ENCODE results near the gene CDKN3. TPM values are rescaled to one million over a fixed set of nuclear protein-coding genes. Genes with fewer than 3 reads are reported as not detected.
A peak's percentile ranks its signal among the peaks of the same experiment; 100 is the strongest.
"Not testable (repeated sequence)": the region's sequence is repeated elsewhere in the genome, so short reads cannot be mapped to it uniquely, and the experiment has no call there.

The CDKN3 gene
- polyA plus RNA-seq, 3 donors: 0.45 to 1.8 (median 0.65) TPM

GRCh38 chr14:54440476-54440872 is 43.7 kb downstream of the CDKN3 start:
- H3K27me3 Mint-ChIP-seq (ENCODE audit: low read depth in 3 of 3): no peaks in the 10 kb centered on the region
- DNase-seq: no peak
- 0% methylated on average over 1 of the region's 5 CpGs for WGBS (ENCODE audit: insufficient coverage)
- Histone ChIP-seq H3K4me3 (replicated peaks in 1 of 3; ENCODE audit: low read depth in 2 of 3, low read length in 3 of 3) (peak overlapping the region; percentile 42 to 90 (median 77)), H3K79me2 (ENCODE audit: insufficient read depth, low read length) (peaks cover 54% of the 10 kb centered on the region), H3K4me2 (replicated peaks; ENCODE audit: extremely low read depth, low read length, poor library complexity, severe bottlenecking) (peak overlapping the region; percentile 85), H3K9ac (ENCODE audit: insufficient read depth, low read length, poor library complexity, severe bottlenecking) (peak overlapping the region; percentile 87), H3K27ac (ENCODE audit: low read depth in 1 of 2, low read length in 2 of 2) (peak overlapping the region; percentile 83 to 86), H3K36me3 (replicated peaks in 1 of 2; ENCODE audit: control insufficient read depth in 1 of 2, insufficient read depth in 2 of 2, low read length in 2 of 2) (peaks cover 5 to 6% of the 10 kb centered on the region in 2 donors), H3K4me1 (ENCODE audit: control insufficient read depth in 1 of 2, insufficient read depth in 2 of 2, low read length in 2 of 2) (peaks cover 17 to 25% of the 10 kb centered on the region in 2 donors), H2AFZ (ENCODE audit: insufficient read depth, low read depth, low read length, poor library complexity, severe bottlenecking) (peak overlapping the region; percentile 80), H3K9me3 (replicated peaks in 1 of 2; ENCODE audit: control insufficient read depth in 1 of 2, insufficient read depth in 1 of 2, low read length in 2 of 2) (no peaks in the 10 kb centered on the region), H3K27me3 (ENCODE audit: control insufficient read depth in 2 of 2, insufficient read depth in 2 of 2, low read length in 2 of 2) (no peaks in the 10 kb centered on the region), H4K20me1 (ENCODE audit: insufficient read depth, low read length) (peaks cover 22% of the 10 kb centered on the region)
- TF ChIP-seq, protein P1, sequence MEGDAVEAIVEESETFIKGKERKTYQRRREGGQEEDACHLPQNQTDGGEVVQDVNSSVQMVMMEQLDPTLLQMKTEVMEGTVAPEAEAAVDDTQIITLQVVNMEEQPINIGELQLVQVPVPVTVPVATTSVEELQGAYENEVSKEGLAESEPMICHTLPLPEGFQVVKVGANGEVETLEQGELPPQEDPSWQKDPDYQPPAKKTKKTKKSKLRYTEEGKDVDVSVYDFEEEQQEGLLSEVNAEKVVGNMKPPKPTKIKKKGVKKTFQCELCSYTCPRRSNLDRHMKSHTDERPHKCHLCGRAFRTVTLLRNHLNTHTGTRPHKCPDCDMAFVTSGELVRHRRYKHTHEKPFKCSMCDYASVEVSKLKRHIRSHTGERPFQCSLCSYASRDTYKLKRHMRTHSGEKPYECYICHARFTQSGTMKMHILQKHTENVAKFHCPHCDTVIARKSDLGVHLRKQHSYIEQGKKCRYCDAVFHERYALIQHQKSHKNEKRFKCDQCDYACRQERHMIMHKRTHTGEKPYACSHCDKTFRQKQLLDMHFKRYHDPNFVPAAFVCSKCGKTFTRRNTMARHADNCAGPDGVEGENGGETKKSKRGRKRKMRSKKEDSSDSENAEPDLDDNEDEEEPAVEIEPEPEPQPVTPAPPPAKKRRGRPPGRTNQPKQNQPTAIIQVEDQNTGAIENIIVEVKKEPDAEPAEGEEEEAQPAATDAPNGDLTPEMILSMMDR (IDR thresholded peaks at IDR 0.05): no peak
- H3K9me3 Mint-ChIP-seq: no peaks in the 10 kb centered on the region
- peak overlapping the region; percentile 76 to 92 for H3K4me3 Mint-ChIP-seq
- H3K27ac Mint-ChIP-seq: peak overlapping the region; percentile 73 to 92 (median 85)
- intact Hi-C loops (cut with micrococcal nuclease): loop anchor here (5.0 kb wide), 3 partner anchors 43 to 1888 kb away; partner anchors contain the start of genes CDKN3 (in 2 of the 2), GPR137C (in 1 of the 2) and TXNDC16 (in 1 of the 2)
- H3K36me3 Mint-ChIP-seq: peaks cover 5 to 13% of the 10 kb centered on the region in 2 donors
- peaks cover 38% of the 10 kb centered on the region for H3K4me1 Mint-ChIP-seq

GRCh38 chr14:54440873-54441868 is 44.4 kb downstream of the CDKN3 start, which contains the start of gene CNIH1:
TSS of gene CNIH1 (minus strand) at chr14:54441374. CDS start at chr14:54441327, 47 bp downstream.
- Histone ChIP-seq H4K20me1 (ENCODE audit: insufficient read depth, low read length) (peaks cover 16% of the 10 kb centered on the region), H3K27ac (ENCODE audit: low read depth in 1 of 2, low read length in 2 of 2) (peak within 1 kb of the TSS; percentile 83 to 86), H3K9me3 (replicated peaks in 1 of 2; ENCODE audit: control insufficient read depth in 1 of 2, insufficient read depth in 1 of 2, low read length in 2 of 2) (no peaks in the 10 kb centered on the region), H3K9ac (ENCODE audit: insufficient read depth, low read length, poor library complexity, severe bottlenecking) (peak within 1 kb of the TSS; percentile 87), H3K36me3 (replicated peaks in 1 of 2; ENCODE audit: control insufficient read depth in 1 of 2, insufficient read depth in 2 of 2, low read length in 2 of 2) (no peaks in the 10 kb centered on the region), H3K4me3 (replicated peaks in 1 of 3; ENCODE audit: low read depth in 2 of 3, low read length in 3 of 3) (peak within 1 kb of the TSS; percentile 55 to 90 (median 77)), H3K79me2 (ENCODE audit: insufficient read depth, low read length) (peaks cover 47% of the 10 kb centered on the region), H3K27me3 (ENCODE audit: control insufficient read depth in 2 of 2, insufficient read depth in 2 of 2, low read length in 2 of 2) (no peaks in the 10 kb centered on the region), H3K4me2 (replicated peaks; ENCODE audit: extremely low read depth, low read length, poor library complexity, severe bottlenecking) (peak within 1 kb of the TSS; percentile 85), H3K4me1 (ENCODE audit: control insufficient read depth in 1 of 2, insufficient read depth in 2 of 2, low read length in 2 of 2) (peaks cover 22 to 32% of the 10 kb centered on the region in 2 donors), H2AFZ (ENCODE audit: insufficient read depth, low read depth, low read length, poor library complexity, severe bottlenecking) (peak within 1 kb of the TSS; percentile 80)
- TF ChIP-seq, protein P1 (IDR thresholded peaks at IDR 0.05): peak; percentile 92
- peak; percentile 89 to 91 (median 90) for DNase-seq
- H3K4me3 Mint-ChIP-seq: peak within 1 kb of the TSS; percentile 76 to 92
- H3K4me1 Mint-ChIP-seq: peaks cover 41% of the 10 kb centered on the region
- intact Hi-C loops (cut with micrococcal nuclease): loop anchor here (5.0 kb wide), 3 partner anchors 44 to 1889 kb away; partner anchors contain the start of genes CDKN3 (in 2 of the 2), GPR137C (in 1 of the 2) and TXNDC16 (in 1 of the 2)
- H3K36me3 Mint-ChIP-seq: peaks cover 0 to 7% of the 10 kb centered on the region in 2 donors
- no peaks in the 10 kb centered on the region for H3K9me3 Mint-ChIP-seq
- H3K27ac Mint-ChIP-seq: peak within 1 kb of the TSS; percentile 83 to 92 (median 87)
- under 1% methylated on average over 80 of the region's 100 CpGs for WGBS (ENCODE audit: insufficient coverage)
- H3K27me3 Mint-ChIP-seq (ENCODE audit: low read depth in 3 of 3): no peaks in the 10 kb centered on the region

- not testable (repeated sequence) for H3K27ac ChIP-seq (ENCODE audit: low read depth in 1 of 2, low read length in 2 of 2); H4K20me1 ChIP-seq (ENCODE audit: insufficient read depth, low read length); H3K4me2 ChIP-seq (replicated peaks; ENCODE audit: extremely low read depth, low read length, poor library complexity, severe bottlenecking); H3K27ac Mint-ChIP-seq; H3K4me3 ChIP-seq (replicated peaks in 1 of 3; ENCODE audit: low read depth in 2 of 3, low read length in 3 of 3); DNase-seq; H3K36me3 ChIP-seq (replicated peaks in 1 of 2; ENCODE audit: control insufficient read depth in 1 of 2, insufficient read depth in 2 of 2, low read length in 2 of 2); H3K9ac ChIP-seq (ENCODE audit: insufficient read depth, low read length, poor library complexity, severe bottlenecking); H2AFZ ChIP-seq (ENCODE audit: insufficient read depth, low read depth, low read length, poor library complexity, severe bottlenecking); H3K9me3 ChIP-seq (replicated peaks in 1 of 2; ENCODE audit: control insufficient read depth in 1 of 2, insufficient read depth in 1 of 2, low read length in 2 of 2); H3K27me3 Mint-ChIP-seq (ENCODE audit: low read depth in 3 of 3); H3K36me3 Mint-ChIP-seq; H3K9me3 Mint-ChIP-seq; H3K27me3 ChIP-seq (ENCODE audit: control insufficient read depth in 2 of 2, insufficient read depth in 2 of 2, low read length in 2 of 2); H3K4me3 Mint-ChIP-seq
- peaks cover 52% of the 10 kb centered on the region for H3K4me1 Mint-ChIP-seq
- WGBS (ENCODE audit: insufficient coverage): 96% methylated on average over 12 of the region's 23 CpGs
- peaks cover 40 to 50% of the 10 kb centered on the region in 2 donors for H3K4me1 ChIP-seq (ENCODE audit: control insufficient read depth in 1 of 2, insufficient read depth in 2 of 2, low read length in 2 of 2)
- peaks cover 29% of the 10 kb centered on the region for H3K79me2 ChIP-seq (ENCODE audit: insufficient read depth, low read length)
- intact Hi-C loops (cut with micrococcal nuclease): loop anchor here (5.0 kb wide), 3 partner anchors 46 to 1891 kb away; partner anchors contain the start of genes CDKN3 (in 2 of the 2), GPR137C (in 1 of the 2) and TXNDC16 (in 1 of the 2)
These were observed 46.2 kb downstream of the CDKN3 start for GRCh38 chr14:54442961-54443360.
